Anterior cingulate cortex (tissue), 58 donors: ENCODE measurements around the gene RPS6KA1.

Experiments
- DNase-seq, 58 donors: peaks; one replicate each; lab custom pipeline; 2025; lab: John Stamatoyannopoulos, UW

The RPS6KA1 gene

GRCh38 chr1:26550946-26551345, 21.4 kb downstream of the RPS6KA1 start:
- DNase-seq = no peak

DNA sequence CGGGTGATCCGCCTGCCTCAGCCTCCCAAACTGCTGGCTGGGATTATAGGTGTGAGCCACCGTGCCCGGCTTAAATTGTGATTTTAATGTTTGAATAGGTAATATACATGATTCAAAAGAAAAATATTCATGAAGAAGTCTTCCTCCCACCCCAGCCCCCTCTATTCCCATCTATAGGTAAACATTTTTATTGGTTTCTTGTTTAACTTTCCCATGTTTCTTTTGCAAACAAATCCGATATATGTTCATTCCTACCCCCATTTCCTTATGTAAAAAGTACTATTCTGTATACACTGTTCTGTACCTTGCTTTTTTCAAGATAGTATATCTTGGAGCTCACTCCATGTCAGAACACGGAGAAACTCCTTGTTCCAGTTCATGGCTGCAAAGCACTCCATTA, 23.2 kb downstream of the RPS6KA1 start:
- no peak for DNase-seq

GRCh38 chr1:26553942-26554682, 24.6 kb downstream of the RPS6KA1 start:
- DNase-seq = no peak

DNA sequence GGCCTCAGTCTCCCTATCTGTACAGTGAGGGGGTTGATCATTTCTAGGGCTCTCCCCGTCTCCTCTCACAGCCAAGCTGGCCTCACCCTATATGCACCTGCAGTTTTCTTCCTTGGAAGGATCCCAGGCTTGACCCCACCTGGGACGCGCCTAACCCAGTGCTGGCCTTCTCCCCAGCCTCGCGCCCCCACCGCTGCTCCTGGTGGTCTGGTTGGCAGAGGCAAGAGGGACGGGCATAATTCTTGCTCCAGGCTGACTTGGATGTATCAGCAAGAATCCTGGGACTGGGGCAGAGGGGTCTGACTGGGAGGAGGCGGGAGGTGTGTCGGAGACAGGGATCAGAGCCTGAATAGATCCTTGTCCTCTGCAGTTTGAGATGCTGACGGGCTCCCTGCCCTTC, 25.2 kb downstream of the RPS6KA1 start:
- DNase-seq = peak in 2 of 58 donors; percentile 37 to 50

- DNase-seq = peak in 56 of 58 donors; percentile 10 to 98 (median 84)
Measured at GRCh38 chr1:26555550-26555981, 26.0 kb downstream of the RPS6KA1 start.

DNA sequence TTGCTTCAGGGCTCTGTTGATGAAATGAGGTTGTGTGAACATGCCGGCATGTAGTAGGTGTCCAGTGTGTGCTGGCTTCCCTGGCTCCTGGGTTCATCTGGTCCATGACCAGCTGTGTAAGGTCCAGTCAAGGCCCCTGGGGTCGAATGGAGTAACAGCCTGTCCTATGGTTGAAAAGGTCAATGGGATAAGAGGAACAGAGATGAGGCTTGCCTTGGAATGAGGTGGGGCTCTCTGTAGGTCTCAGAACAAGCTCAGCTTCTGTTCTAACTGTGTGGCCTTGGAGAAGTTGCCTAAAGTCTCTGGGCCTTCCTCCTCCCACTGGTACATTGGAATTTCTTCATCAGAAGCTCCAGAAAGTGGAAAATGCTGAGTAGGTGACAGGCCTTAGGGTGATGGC, 26.6 kb downstream of the RPS6KA1 start:
- DNase-seq = peak in 1 of 58 donors; percentile 35

GRCh38 chr1:26557008-26557407, 27.4 kb downstream of the RPS6KA1 start:
- no peak for DNase-seq

DNA sequence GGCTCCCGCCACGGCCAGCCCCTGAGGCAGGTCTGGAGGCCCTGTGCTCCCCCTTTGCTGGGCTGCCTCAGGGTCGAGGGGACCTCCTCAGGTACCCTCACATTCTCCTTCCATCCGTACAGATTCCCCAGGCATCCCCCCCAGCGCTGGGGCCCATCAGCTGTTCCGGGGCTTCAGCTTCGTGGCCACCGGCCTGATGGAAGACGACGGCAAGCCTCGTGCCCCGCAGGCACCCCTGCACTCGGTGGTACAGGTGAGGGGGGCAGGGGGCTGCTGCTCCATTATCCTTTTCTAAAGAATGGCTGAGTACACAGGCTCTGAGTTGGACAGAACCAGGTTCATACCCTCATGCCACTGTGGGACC, 29.1 kb downstream of the RPS6KA1 start:
- no peak for DNase-seq

GRCh38 chr1:26560403-26560780, 30.8 kb downstream of the RPS6KA1 start:
- DNase-seq = no peak

GRCh38 chr1:26570287-26570686, 40.7 kb downstream of the RPS6KA1 start:
- DNase-seq = no peak

- no peak for DNase-seq
Measured at GRCh38 chr1:26571381-26571780, 41.8 kb downstream of the RPS6KA1 start.

GRCh38 chr1:26574018-26574417, 44.5 kb downstream of the RPS6KA1 start:
- DNase-seq = no peak

DNA sequence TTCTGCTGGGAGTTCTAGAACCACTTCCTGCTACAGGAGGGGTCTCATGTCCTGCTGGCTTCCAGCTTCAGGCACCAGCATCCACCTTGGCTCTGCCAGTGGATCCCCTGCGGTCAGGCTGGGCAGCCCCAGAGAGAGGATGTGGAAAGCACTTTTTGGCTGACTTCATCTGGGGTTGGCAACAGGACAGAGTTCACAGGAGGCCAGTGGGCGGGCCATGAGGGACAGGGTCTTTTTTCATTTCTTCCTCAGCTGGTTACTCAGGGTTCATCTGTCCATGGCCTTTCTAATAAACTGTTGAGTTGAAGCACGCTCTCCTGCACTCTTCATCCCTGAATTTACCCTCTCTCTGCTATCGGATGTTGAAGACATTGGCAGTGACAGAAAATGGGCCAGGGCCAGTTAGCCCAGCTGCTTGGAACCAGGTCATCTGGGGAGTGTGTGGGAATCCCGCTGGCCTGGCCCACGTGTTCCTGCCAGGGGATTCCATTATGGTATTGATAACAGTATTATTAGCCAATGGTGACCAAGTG, 45.2 kb downstream of the RPS6KA1 start:
- DNase-seq = peak in 14 of 58 donors; percentile 5 to 39 (median 20)

DNA sequence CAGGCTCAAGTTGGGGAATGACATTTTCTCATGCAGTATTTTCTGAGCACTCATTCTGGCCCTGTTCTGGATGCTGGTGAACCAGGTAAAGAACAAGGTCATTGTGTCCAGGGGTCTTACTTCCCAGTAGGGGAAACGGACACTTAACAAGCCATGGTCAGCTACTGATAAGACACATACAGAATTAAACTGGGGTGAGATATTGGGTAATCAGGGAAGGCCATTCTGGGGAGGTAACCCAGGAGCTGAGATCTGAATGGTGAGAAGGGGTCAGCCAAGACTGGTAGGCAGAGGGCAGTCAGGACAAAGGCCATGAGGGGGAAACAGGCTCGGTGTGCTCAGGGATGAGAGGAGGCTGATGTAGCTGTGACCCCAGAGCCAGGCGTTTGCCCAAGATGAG, 45.8 kb downstream of the RPS6KA1 start:
- no peak for DNase-seq

DNA sequence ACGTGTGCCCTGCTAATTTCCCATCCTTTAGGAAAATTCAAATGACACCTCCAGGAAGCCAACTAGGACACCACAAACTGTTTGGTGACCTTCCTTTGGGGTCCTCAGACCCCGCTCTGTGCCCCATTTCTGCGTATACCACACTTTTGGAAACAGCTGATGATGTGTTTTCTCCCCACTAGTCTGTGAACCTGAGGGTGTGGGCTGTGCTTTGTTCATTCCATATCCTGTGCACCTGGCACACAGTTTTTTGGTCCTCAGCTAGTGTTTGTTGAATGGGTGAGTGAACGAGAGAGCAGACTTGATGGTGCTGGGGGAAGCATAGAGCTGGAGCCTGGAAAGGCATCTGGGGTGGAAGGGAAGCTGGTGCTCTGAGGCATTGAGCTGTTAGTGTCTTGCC, 48.6 kb downstream of the RPS6KA1 start:
- DNase-seq = no peak

DNA sequence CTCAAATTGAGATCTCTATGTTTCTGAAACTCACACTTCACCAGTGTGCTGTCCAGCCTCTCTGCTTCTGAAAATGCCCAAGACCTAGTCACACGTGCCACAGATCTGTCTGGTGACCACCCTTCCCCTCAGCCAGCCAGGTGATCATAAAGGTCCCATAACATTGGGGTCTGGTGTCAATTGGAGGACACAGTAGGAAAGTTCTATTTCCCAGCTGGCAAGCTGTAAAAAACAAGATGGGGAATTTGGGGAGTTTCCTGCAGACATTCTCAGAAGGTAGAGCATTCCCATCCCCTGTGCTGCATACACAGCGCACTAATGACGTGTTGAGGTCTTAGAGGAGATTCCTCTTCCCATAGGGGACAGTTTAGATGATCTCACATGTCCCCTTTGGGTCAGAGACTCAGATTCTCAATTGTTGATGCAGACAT, 50.1 kb downstream of the RPS6KA1 start:
- no peak for DNase-seq

GRCh38 chr1:26580116-26580515, 50.6 kb downstream of the RPS6KA1 start:
- no peak for DNase-seq

DNA sequence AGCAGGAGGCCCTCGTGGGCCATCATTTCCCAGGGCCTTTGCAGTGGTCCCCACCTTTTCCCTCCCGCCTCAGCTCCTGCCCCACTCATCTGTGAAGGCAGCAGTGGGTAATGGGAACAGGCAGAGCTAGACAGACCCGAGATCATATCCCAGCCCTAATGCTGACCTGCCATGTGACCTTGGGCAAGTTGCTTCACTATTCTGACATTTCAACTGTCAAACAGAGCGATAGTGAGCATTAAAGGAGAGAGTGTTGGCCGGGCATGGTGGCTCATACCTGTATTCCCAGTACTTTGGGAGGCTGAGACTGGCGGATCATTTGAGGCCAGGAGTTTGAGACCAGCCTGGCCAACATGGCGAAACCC, 51.7 kb downstream of the RPS6KA1 start:
- DNase-seq = no peak

GRCh38 chr1:26582053-26582835, 52.7 kb downstream of the RPS6KA1 start:
- no peak for DNase-seq

DNA sequence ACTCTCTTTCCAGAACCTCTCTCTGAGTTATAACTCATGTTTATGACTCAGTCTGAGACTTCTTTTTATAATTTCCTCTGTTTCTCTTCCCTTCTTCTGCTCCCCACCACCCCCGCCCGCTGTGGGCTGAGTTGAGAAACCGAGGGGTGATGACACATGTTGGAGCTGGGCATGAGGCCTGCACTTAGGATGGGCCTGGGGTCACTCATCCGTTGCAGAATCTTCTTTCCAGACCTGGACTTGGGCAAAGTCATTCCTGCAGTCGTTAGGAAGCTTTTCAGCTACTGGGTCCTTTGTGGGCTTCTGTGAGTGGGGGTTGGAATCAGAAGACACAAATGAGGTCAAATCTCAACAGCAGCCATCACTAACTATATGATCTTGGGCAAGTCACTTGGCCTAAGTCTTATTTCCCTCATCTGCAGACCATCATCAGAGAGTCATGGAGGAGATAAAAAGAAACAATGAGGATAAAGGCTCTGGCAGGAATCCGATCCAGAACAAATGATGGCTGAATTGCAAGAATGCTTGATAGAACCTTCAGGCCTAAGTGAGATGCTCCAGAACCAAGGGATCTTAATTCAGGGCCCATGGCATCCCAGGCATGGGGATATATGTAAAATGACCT, 53.4 kb downstream of the RPS6KA1 start:
- DNase-seq = peak in 2 of 58 donors; percentile 4 to 6
